CD4-positive, CD25-positive, alpha-beta regulatory T cell (primary cell): ENCODE data around the gene RNGTT. TPM values are rescaled to one million over a fixed set of nuclear protein-coding genes. Genes with fewer than 3 reads are reported as not detected.
"Not testable (repeated sequence)": the region's sequence is repeated elsewhere in the genome, so short reads cannot be mapped to it uniquely, and the experiment has no call there.

Experiments used
- ATAC-seq, 2 donors: fragments of 150-1000 bp; cut with Tn5 transposase; one replicate each; pipeline ENCODE4 v1.10.0; 2021; ENCODE audit warnings: low read depth in 2 of 2, moderate number of reproducible peaks in 2 of 2, moderate library complexity in 1 of 2
- DNase-seq, 3 donors: peaks; one replicate each; pipeline versions ENCODE4 v3.0.0 to v3.0.0-alpha.2; 2012 to 2022; ENCODE audit warnings: mixed read lengths in 1 of 3
- H3K27ac ChIP-seq: one replicate; pipeline ENCODE4 v1.7.0; 2013; ENCODE audit warnings: mild to moderate bottlenecking, low read length; ENCODE audit not compliant: insufficient read depth, poor library complexity, severe bottlenecking
- H3K27me3 ChIP-seq: one replicate; pipeline ENCODE4 v1.7.0; 2013; ENCODE audit warnings: low read length; ENCODE audit not compliant: control insufficient read depth, insufficient read depth
- H3K36me3 ChIP-seq: one replicate; pipeline ENCODE4 v1.7.0; 2013; ENCODE audit warnings: mild to moderate bottlenecking, low read length, moderate library complexity; ENCODE audit not compliant: control insufficient read depth, insufficient read depth
- H3K4me1 ChIP-seq: 2 replicates; pipeline ENCODE4 v1.7.0; 2013; ENCODE audit warnings: mild to moderate bottlenecking, low read length; ENCODE audit not compliant: insufficient read depth, control insufficient read depth, poor library complexity, severe bottlenecking
- H3K4me3 ChIP-seq: one replicate; pipeline ENCODE4 v1.7.0; 2013; ENCODE audit warnings: low read depth, mild to moderate bottlenecking, low read length, moderate library complexity
- H3K9me3 ChIP-seq, 2 experiments: 1 replicate in 1 of 2; 2 replicates in 1 of 2; pipeline ENCODE4 v1.7.0; 2013; ENCODE audit warnings: low read length in 2 of 2, mild to moderate bottlenecking in 1 of 2, moderate library complexity in 1 of 2; ENCODE audit not compliant: control insufficient read depth in 2 of 2
- H3K27ac Mint-ChIP-seq, 3 donors: one replicate each; pipeline ENCODE4 v1.8.0; 2020 to 2022; ENCODE audit warnings: mild to moderate bottlenecking in 3 of 3, mixed read lengths in 3 of 3, moderate library complexity in 2 of 3
- H3K27me3 Mint-ChIP-seq: one replicate; pipeline ENCODE4 v1.8.0; 2022; ENCODE audit warnings: mild to moderate bottlenecking, mixed read lengths
- H3K36me3 Mint-ChIP-seq: one replicate; pipeline ENCODE4 v1.8.0; 2020; ENCODE audit warnings: mixed read lengths
- H3K4me1 Mint-ChIP-seq, 4 donors: one replicate each; pipeline ENCODE4 v1.8.0; 2020 to 2022; ENCODE audit warnings: mixed read lengths in 4 of 4, mild to moderate bottlenecking in 1 of 4
- H3K4me3 Mint-ChIP-seq, 4 donors: one replicate each; pipeline ENCODE4 v1.8.0; 2020 to 2022; ENCODE audit warnings: mild to moderate bottlenecking in 4 of 4, mixed read lengths in 4 of 4, moderate library complexity in 3 of 4
- H3K9me3 Mint-ChIP-seq, 7 donors: one replicate each; pipeline ENCODE4 v1.8.0; 2020 to 2022; ENCODE audit warnings: mixed read lengths in 7 of 7, mild to moderate bottlenecking in 3 of 7, moderate library complexity in 2 of 7
- polyA plus RNA-seq, 4 donors: library from polyadenylated mRNA; unstranded; fragments of 300-500 nt; fragmentation: Illumina TruSeq; gene quantifications; one replicate each; pipeline ENCODE4 v1.2.3, GENCODE V29; 2021
- total RNA-seq: library from RNA; stranded (reverse); gene quantifications from one replicate; pipeline ENCODE4 v1.2.3, GENCODE V29; 2022

The RNGTT gene
- total and polyA plus RNA-seq, 5 donors from 2014 or later, result 14.8 to 22.5 (median 21.8) TPM

GRCh38 chr6:88984606-88985005, 21.2 kb upstream of the RNGTT start:
- ATAC-seq (no peak), DNase-seq (no peak)
- Histone ChIP-seq H3K4me3 (no peak overlapping the region), H3K9me3 (no peaks in the 10 kb centered on the region), H3K4me1 (peaks cover 3% of the 10 kb centered on the region), H3K27ac (no peak overlapping the region), H3K27me3 (peaks cover 3% of the 10 kb centered on the region), H3K36me3 (no peaks in the 10 kb centered on the region)
- Mint-ChIP-seq H3K4me3 (no peak overlapping the region), H3K27ac (no peak overlapping the region), H3K4me1 (no peaks in the 10 kb centered on the region), H3K27me3 (peaks cover 9% of the 10 kb centered on the region), H3K9me3 (no peaks in the 10 kb centered on the region), H3K36me3 (no peaks in the 10 kb centered on the region)

GRCh38 chr6:88984152-88984551, 20.7 kb upstream of the RNGTT start:
- H3K36me3 ChIP-seq, result no peaks in the 10 kb centered on the region
- H3K27ac ChIP-seq, result no peak overlapping the region
- no peaks in the 10 kb centered on the region for H3K36me3 Mint-ChIP-seq
- peaks cover 3% of the 10 kb centered on the region for H3K27me3 ChIP-seq
- H3K4me1 ChIP-seq, result peaks cover 3% of the 10 kb centered on the region
- no peak overlapping the region for H3K27ac Mint-ChIP-seq
- DNase-seq (no peak), ATAC-seq (no peak)
- peaks cover 14% of the 10 kb centered on the region for H3K27me3 Mint-ChIP-seq
- H3K9me3 ChIP-seq, result no peaks in the 10 kb centered on the region
- no peaks in the 10 kb centered on the region for H3K9me3 Mint-ChIP-seq
- no peak overlapping the region for H3K4me3 ChIP-seq
- H3K4me1 Mint-ChIP-seq, result no peaks in the 10 kb centered on the region
- no peak overlapping the region for H3K4me3 Mint-ChIP-seq

- Histone ChIP-seq H3K4me3 (no peak overlapping the region), H3K27me3 (peaks cover 3% of the 10 kb centered on the region), H3K9me3 (no peaks in the 10 kb centered on the region), H3K36me3 (no peaks in the 10 kb centered on the region), H3K4me1 (peaks cover 3% of the 10 kb centered on the region), H3K27ac (no peak overlapping the region)
- DNase-seq (no peak), ATAC-seq (no peak)
- Mint-ChIP-seq H3K27me3 (peaks cover 15% of the 10 kb centered on the region), H3K9me3 (no peaks in the 10 kb centered on the region), H3K27ac (no peak overlapping the region), H3K4me1 (no peaks in the 10 kb centered on the region), H3K4me3 (no peak overlapping the region), H3K36me3 (no peaks in the 10 kb centered on the region)
These were observed 20.1 kb upstream of the RNGTT start for GRCh38 chr6:88983532-88983931.

GRCh38 chr6:88983129-88983528, 19.7 kb upstream of the RNGTT start:
- H3K4me1 Mint-ChIP-seq, H3K36me3 Mint-ChIP-seq, H3K4me3 Mint-ChIP-seq: not testable (repeated sequence)

GRCh38 chr6:88982720-88983119, 19.3 kb upstream of the RNGTT start:
- no peaks in the 10 kb centered on the region for H3K9me3 Mint-ChIP-seq
- DNase-seq (peak in 2 of 3 donors; percentile 62 to 72), ATAC-seq (peak; percentile 81 to 83)
- no peak overlapping the region for H3K27ac ChIP-seq
- H3K36me3 ChIP-seq, result no peaks in the 10 kb centered on the region
- peaks cover 3% of the 10 kb centered on the region for H3K27me3 ChIP-seq
- no peaks in the 10 kb centered on the region for H3K4me1 Mint-ChIP-seq
- peaks cover 3% of the 10 kb centered on the region for H3K4me1 ChIP-seq
- no peak overlapping the region for H3K4me3 ChIP-seq
- no peak overlapping the region for H3K27ac Mint-ChIP-seq
- no peaks in the 10 kb centered on the region for H3K9me3 ChIP-seq
- no peak overlapping the region for H3K4me3 Mint-ChIP-seq
- H3K27me3 Mint-ChIP-seq, result peaks cover 20% of the 10 kb centered on the region
- H3K36me3 Mint-ChIP-seq, result no peaks in the 10 kb centered on the region

More at GRCh38 chr6:88983129-88983528, 19.7 kb upstream of the RNGTT start:
- not testable (repeated sequence) for H3K9me3 ChIP-seq, H3K27ac Mint-ChIP-seq, H3K4me1 ChIP-seq, H3K27me3 ChIP-seq, H3K27ac ChIP-seq, DNase-seq, H3K36me3 ChIP-seq, H3K9me3 Mint-ChIP-seq, H3K4me3 ChIP-seq, ATAC-seq
- peaks cover 17% of the 10 kb centered on the region for H3K27me3 Mint-ChIP-seq

- H3K36me3 ChIP-seq, result no peaks in the 10 kb centered on the region
- H3K9me3 ChIP-seq, result no peaks in the 10 kb centered on the region
- no peak for DNase-seq
- no peaks in the 10 kb centered on the region for H3K4me1 ChIP-seq
- H3K27me3 ChIP-seq, result no peaks in the 10 kb centered on the region
- no peak overlapping the region for H3K27ac ChIP-seq
- H3K27me3 Mint-ChIP-seq, result peaks cover 26% of the 10 kb centered on the region
- no peak overlapping the region for H3K4me3 Mint-ChIP-seq
- no peak for ATAC-seq
- no peak overlapping the region for H3K27ac Mint-ChIP-seq
- no peaks in the 10 kb centered on the region for H3K4me1 Mint-ChIP-seq
- H3K9me3 Mint-ChIP-seq, result no peaks in the 10 kb centered on the region
- no peaks in the 10 kb centered on the region for H3K36me3 Mint-ChIP-seq
- H3K4me3 ChIP-seq, result no peak overlapping the region
These were observed 12.0 kb upstream of the RNGTT start for GRCh38 chr6:88975369-88975768.

- H3K4me1 ChIP-seq, result no peaks in the 10 kb centered on the region
- no peaks in the 10 kb centered on the region for H3K36me3 Mint-ChIP-seq
- no peaks in the 10 kb centered on the region for H3K9me3 ChIP-seq
- H3K27ac Mint-ChIP-seq, result no peak overlapping the region
- no peaks in the 10 kb centered on the region for H3K36me3 ChIP-seq
- H3K9me3 Mint-ChIP-seq, result peaks cover 0 to 9% (median 0%) of the 10 kb centered on the region in 7 donors
- no peak overlapping the region for H3K4me3 ChIP-seq
- H3K27me3 ChIP-seq, result no peaks in the 10 kb centered on the region
- no peak overlapping the region for H3K4me3 Mint-ChIP-seq
- ATAC-seq (no peak), DNase-seq (no peak)
- H3K27ac ChIP-seq, result no peak overlapping the region
- peaks cover 11% of the 10 kb centered on the region for H3K27me3 Mint-ChIP-seq
- H3K4me1 Mint-ChIP-seq, result no peaks in the 10 kb centered on the region
These were observed 9.3 kb upstream of the RNGTT start for GRCh38 chr6:88972504-88973423.

- Histone ChIP-seq H3K27ac (no peak overlapping the region), H3K36me3 (no peaks in the 10 kb centered on the region), H3K27me3 (no peaks in the 10 kb centered on the region), H3K4me1 (no peaks in the 10 kb centered on the region), H3K4me3 (no peak overlapping the region), H3K9me3 (no peaks in the 10 kb centered on the region)
- no peak overlapping the region for H3K27ac Mint-ChIP-seq
- H3K27me3 Mint-ChIP-seq, result peaks cover 6% of the 10 kb centered on the region
- H3K9me3 Mint-ChIP-seq, result peaks cover 0 to 18% (median 0%) of the 10 kb centered on the region in 7 donors
- H3K4me1 Mint-ChIP-seq, result peaks cover 0 to 2% (median 0%) of the 10 kb centered on the region in 4 donors
- H3K4me3 Mint-ChIP-seq, result no peak overlapping the region
- H3K36me3 Mint-ChIP-seq, result no peaks in the 10 kb centered on the region
- ATAC-seq, result no peak
- DNase-seq, result no peak
These were observed 6.9 kb upstream of the RNGTT start for GRCh38 chr6:88970301-88970700.
